ENCODE measurements around the gene SCRN2. TPM values are rescaled to one million over a fixed set of nuclear protein-coding genes. Genes with fewer than 3 reads are reported as not detected.
A peak's percentile ranks its signal among the peaks of the same experiment; 100 is the strongest.

Gene SCRN2
- polyA plus RNA-seq, 4 donors: 46.0 to 127 (median 99.7) TPM

DNA sequence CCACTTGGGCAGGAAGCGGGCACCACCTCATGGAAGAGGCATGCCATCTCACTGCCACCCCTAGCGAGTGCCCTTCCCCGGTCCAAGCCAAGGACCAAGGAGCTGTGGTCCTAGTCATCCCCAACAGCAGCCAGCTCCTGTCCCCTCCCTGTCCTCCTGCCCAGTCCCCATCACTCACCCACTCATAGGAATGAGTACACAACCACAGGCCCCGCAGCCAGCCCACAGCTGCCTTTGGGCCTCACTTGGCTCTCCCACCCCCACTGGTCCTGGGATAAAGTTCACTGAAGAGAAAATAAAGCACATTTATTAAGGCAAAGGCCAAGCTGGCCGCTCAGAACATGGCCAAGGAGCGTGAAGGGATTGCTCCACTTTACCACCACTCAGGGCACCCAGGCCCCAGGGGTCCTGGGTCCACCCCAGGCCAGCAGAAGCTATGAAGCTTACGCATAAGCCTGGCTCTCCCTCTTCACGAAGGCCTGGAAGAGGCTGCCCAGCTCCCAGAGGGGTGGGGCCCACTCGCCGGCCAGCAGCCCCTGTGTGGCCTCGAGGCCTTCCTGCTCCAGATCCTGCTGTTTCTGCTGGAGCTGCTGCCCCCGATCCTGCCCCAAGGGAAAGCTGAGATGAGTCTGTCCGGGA, 3.6 kb downstream of the SCRN2 start:
- Histone ChIP-seq H3K4me3 (ENCODE audit: low read depth in 1 of 3, low read length in 3 of 3) (no peak overlapping the region), H3K27me3 (ENCODE audit: control insufficient read depth in 3 of 3, insufficient read depth in 3 of 3, low read length in 3 of 3) (no peaks in the 10 kb centered on the region), H3K27ac (ENCODE audit: low read depth in 1 of 3, low read length in 2 of 3) (peak overlapping the region in 1 of 3 donors; percentile 19), H3K4me1 (ENCODE audit: control insufficient read depth in 3 of 3, insufficient read depth in 2 of 3, low read depth in 1 of 3, low read length in 2 of 3) (peaks cover 2 to 48% (median 7%) of the 10 kb centered on the region in 3 donors), H3K9me3 (ENCODE audit: control insufficient read depth in 2 of 2, insufficient read depth in 1 of 2, low read depth in 1 of 2, low read length in 1 of 2) (no peaks in the 10 kb centered on the region), H3K36me3 (ENCODE audit: control insufficient read depth in 3 of 3, insufficient read depth in 2 of 3, low read depth in 1 of 3, low read length in 3 of 3) (peaks cover 0 to 55% (median 8%) of the 10 kb centered on the region in 3 donors)
- DNase-seq (peak in 1 of 2 donors; percentile 55), FAIRE-seq (no peak)
- WGBS, 3 donors: 69 to 77% (median 77%) methylated on average over 13 of the region's 13 CpGs

DNA sequence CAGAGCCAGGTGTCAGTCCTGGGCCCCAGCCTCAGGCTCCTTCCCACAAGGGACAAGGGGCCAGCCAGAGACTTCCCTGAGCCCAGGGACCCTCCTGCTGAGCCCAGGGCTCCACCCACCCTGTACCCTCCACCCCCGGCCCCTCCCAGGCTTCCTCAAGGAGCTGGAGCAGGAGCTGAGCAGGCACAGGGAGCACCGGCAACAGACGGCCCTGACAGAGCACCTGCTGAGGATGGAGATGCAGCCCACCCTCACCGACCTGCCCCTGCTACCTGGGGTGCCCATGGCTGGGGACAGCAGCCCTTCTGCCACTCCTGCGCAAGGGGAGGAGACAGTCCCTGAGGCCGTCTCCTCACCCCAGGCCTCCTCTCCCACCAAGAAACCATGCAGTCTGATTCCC, 4.5 kb downstream of the SCRN2 start:
- H3K4me1 ChIP-seq (ENCODE audit: control insufficient read depth in 3 of 3, insufficient read depth in 2 of 3, low read depth in 1 of 3, low read length in 2 of 3): peaks cover 2 to 48% (median 7%) of the 10 kb centered on the region in 3 donors
- H3K27ac ChIP-seq (ENCODE audit: low read depth in 1 of 3, low read length in 2 of 3): no peak overlapping the region
- no peak for DNase-seq
- no peak for FAIRE-seq
- peaks cover 0 to 55% (median 8%) of the 10 kb centered on the region in 3 donors for H3K36me3 ChIP-seq (ENCODE audit: control insufficient read depth in 3 of 3, insufficient read depth in 2 of 3, low read depth in 1 of 3, low read length in 3 of 3)
- no peaks in the 10 kb centered on the region for H3K27me3 ChIP-seq (ENCODE audit: control insufficient read depth in 3 of 3, insufficient read depth in 3 of 3, low read length in 3 of 3)
- WGBS, 3 donors: 86 to 93% (median 92%) methylated on average over 5 to 6 of the region's 6 CpGs
- H3K4me3 ChIP-seq (ENCODE audit: low read depth in 1 of 3, low read length in 3 of 3): no peak overlapping the region
- no peaks in the 10 kb centered on the region for H3K9me3 ChIP-seq (ENCODE audit: control insufficient read depth in 2 of 2, insufficient read depth in 1 of 2, low read depth in 1 of 2, low read length in 1 of 2)

DNA sequence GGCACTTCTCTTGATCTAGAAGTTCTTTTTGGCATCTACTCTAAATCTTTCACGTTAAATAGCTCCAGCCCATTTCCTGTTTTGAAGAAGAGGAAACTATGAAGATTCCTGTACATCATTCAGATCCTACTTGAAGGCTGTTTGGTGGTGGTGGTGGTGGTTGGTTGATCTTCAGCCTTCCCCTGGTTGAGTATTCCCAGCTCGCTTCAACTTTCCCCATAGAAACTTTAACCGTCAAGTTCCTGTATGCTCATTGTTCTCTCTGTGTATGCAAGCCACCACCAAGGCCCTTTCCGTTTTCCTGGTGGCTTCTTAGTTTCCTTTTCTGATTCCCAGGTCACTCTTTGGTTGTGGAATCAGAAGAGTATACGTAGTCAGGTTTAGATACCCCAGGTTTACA, 6.3 kb downstream of the SCRN2 start:
- Histone ChIP-seq H3K4me3 (ENCODE audit: low read depth in 1 of 3, low read length in 3 of 3) (no peak overlapping the region), H3K4me1 (ENCODE audit: control insufficient read depth in 3 of 3, insufficient read depth in 2 of 3, low read depth in 1 of 3, low read length in 2 of 3) (peaks cover 2 to 45% (median 2%) of the 10 kb centered on the region in 3 donors), H3K9me3 (ENCODE audit: control insufficient read depth in 2 of 2, insufficient read depth in 1 of 2, low read depth in 1 of 2, low read length in 1 of 2) (no peaks in the 10 kb centered on the region), H3K36me3 (ENCODE audit: control insufficient read depth in 3 of 3, insufficient read depth in 2 of 3, low read depth in 1 of 3, low read length in 3 of 3) (peaks cover 0 to 50% (median 8%) of the 10 kb centered on the region in 3 donors), H3K27ac (ENCODE audit: low read depth in 1 of 3, low read length in 2 of 3) (no peak overlapping the region), H3K27me3 (ENCODE audit: control insufficient read depth in 3 of 3, insufficient read depth in 3 of 3, low read length in 3 of 3) (no peaks in the 10 kb centered on the region)
- DNase-seq (no peak), FAIRE-seq (no peak)
- 57 to 69% (median 65%) methylated on average over 5 of the region's 5 CpGs for WGBS, 3 donors

DNA sequence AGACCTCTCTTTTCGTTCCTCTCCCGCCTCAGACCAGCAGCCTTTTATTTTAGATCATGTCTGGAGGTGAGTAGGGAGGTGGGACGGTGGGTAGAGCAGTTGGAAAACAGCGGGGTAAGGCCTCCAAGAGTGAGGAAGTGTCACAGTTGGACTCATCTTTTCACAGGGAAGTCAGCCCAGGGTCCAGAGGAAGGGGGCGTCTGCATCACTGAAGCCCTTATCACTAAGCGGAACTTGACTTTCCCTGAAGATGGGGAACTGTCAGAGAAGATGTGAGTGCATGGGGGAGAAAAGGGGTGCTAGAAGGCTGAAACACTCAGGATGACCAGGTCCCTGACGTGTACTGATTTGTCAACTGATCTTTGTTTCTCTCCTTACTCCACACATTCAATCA, 9.1 kb downstream of the SCRN2 start:
- no peak overlapping the region for H3K27ac ChIP-seq (ENCODE audit: low read depth in 1 of 3, low read length in 2 of 3)
- FAIRE-seq: no peak

DNA sequence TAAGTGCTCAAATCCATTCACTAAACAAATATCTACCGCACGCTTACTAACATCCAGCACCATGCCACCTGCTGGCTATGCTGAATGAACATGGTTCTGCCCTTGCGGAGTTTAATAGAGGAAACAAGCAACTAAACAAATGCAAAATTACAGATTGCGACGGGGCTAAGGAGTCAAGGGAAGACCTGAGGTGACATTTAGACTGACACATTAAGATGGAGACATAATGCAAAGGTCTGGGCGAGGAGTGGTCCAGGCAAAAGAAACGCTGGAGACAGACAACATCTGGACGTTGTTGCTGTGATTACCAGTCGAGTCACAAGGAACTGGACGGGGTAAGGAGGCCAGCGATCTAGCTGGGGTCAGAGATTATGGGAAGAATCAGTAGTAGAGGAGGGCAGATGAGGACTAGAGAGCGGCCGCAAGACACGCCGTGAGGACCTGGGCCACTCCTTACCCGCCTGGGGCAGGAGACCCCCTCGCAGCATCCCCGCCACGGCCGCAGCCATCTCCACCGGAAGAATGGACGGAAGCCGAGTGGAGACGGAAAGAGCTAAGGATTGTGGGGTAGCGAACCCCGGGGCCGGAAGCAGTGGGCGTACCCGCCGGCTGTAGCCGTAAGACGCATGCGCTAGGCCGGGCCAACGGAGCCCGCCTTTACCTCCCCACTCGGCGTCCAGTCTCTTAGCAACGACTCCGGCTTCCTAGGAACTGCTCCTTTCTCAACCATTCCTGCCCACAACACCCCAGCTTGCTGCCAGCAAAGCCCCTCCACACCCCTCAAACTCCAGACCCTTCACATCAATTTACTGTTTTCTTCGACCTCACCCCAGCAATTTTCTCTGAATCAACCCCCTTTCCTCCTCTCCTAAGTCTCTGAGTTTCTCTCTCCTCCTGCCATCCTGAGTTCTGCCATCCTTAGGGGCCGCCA, 9.8 kb downstream of the SCRN2 start, which contains the start of the genes LRRC46 and MRPL10:
LRRC46 (plus strand) TSS at position 668 of the 931 bp plus-strand sequence. CDS start 320 bp downstream, outside the sequence.
MRPL10 (minus strand) TSS at position 539 of the 931 bp plus-strand sequence; CDS start at position 509, 30 bp downstream.
- Histone ChIP-seq H3K4me3 (ENCODE audit: low read depth in 1 of 3, low read length in 3 of 3) (peak within 1 kb of the TSS; percentile 82 to 89 (median 85)), H3K9me3 (ENCODE audit: control insufficient read depth in 2 of 2, insufficient read depth in 1 of 2, low read depth in 1 of 2, low read length in 1 of 2) (no peaks in the 10 kb centered on the region), H3K4me1 (ENCODE audit: control insufficient read depth in 3 of 3, insufficient read depth in 2 of 3, low read depth in 1 of 3, low read length in 2 of 3) (peaks cover 2 to 16% (median 2%) of the 10 kb centered on the region in 3 donors), H3K27ac (ENCODE audit: low read depth in 1 of 3, low read length in 2 of 3) (peak within 1 kb of the TSS; percentile 61 to 90 (median 75)), H3K36me3 (ENCODE audit: control insufficient read depth in 3 of 3, insufficient read depth in 2 of 3, low read depth in 1 of 3, low read length in 3 of 3) (peaks cover 2 to 39% (median 12%) of the 10 kb centered on the region in 3 donors), H3K27me3 (ENCODE audit: control insufficient read depth in 3 of 3, insufficient read depth in 3 of 3, low read length in 3 of 3) (no peaks in the 10 kb centered on the region)
- FAIRE-seq (no peak), DNase-seq (peak; percentile 95 to 97)
- WGBS, 3 donors: 0% methylated on average over 37 to 42 of the region's 42 CpGs

More for the DNA sequence above, 9.1 kb downstream of the SCRN2 start:
- 5 to 15% (median 12%) methylated on average over 7 of the region's 7 CpGs for WGBS, 3 donors
- Histone ChIP-seq H3K4me3 (ENCODE audit: low read depth in 1 of 3, low read length in 3 of 3) (peak overlapping the region in 2 of 3 donors; percentile 0 to 85), H3K36me3 (ENCODE audit: control insufficient read depth in 3 of 3, insufficient read depth in 2 of 3, low read depth in 1 of 3, low read length in 3 of 3) (peaks cover 0 to 39% (median 8%) of the 10 kb centered on the region in 3 donors), H3K4me1 (ENCODE audit: control insufficient read depth in 3 of 3, insufficient read depth in 2 of 3, low read depth in 1 of 3, low read length in 2 of 3) (peaks cover 2 to 17% (median 2%) of the 10 kb centered on the region in 3 donors), H3K9me3 (ENCODE audit: control insufficient read depth in 2 of 2, insufficient read depth in 1 of 2, low read depth in 1 of 2, low read length in 1 of 2) (no peaks in the 10 kb centered on the region), H3K27me3 (ENCODE audit: control insufficient read depth in 3 of 3, insufficient read depth in 3 of 3, low read length in 3 of 3) (no peaks in the 10 kb centered on the region)
- DNase-seq: no peak

DNA sequence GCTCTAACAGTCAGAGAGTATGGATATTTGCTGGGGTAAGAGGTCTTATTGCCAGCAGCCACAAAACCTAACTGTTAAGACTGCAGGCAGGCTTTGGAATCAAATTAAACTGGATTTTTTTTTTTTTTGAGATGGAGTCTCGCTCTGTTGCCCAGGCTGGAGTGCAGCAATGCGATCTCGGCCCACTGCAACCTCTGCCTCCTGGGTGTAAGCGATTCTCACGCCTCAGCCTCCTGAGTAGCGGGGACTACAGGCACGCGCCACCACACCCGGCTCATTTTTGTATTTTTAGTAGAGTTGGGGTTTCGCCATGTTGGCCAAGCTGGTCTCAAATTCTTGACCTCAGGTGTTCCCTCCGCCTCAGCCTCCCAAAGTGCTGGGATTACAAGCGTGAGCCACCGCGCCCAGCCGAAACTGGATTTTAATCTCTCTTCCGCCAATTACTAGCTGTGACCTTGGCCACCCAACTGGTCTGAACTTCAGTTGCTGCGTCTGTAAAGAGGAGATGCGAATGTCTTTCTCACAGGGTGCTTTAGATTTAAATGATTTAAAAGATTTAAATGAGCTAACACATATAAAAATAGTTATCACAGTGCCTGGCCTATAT, 10.6 kb downstream of the SCRN2 start:
- peaks cover 2 to 16% (median 2%) of the 10 kb centered on the region in 3 donors for H3K4me1 ChIP-seq (ENCODE audit: control insufficient read depth in 3 of 3, insufficient read depth in 2 of 3, low read depth in 1 of 3, low read length in 2 of 3)
- peak overlapping the region; percentile 82 to 89 (median 85) for H3K4me3 ChIP-seq (ENCODE audit: low read depth in 1 of 3, low read length in 3 of 3)
- peak overlapping the region; percentile 61 to 90 (median 75) for H3K27ac ChIP-seq (ENCODE audit: low read depth in 1 of 3, low read length in 2 of 3)
- no peak for FAIRE-seq
- 51 to 65% (median 61%) methylated on average over 18 of the region's 18 CpGs for WGBS, 3 donors
- DNase-seq: peak in 1 of 2 donors; percentile 46
- no peaks in the 10 kb centered on the region for H3K27me3 ChIP-seq (ENCODE audit: control insufficient read depth in 3 of 3, insufficient read depth in 3 of 3, low read length in 3 of 3)
- peaks cover 5 to 36% (median 13%) of the 10 kb centered on the region in 3 donors for H3K36me3 ChIP-seq (ENCODE audit: control insufficient read depth in 3 of 3, insufficient read depth in 2 of 3, low read depth in 1 of 3, low read length in 3 of 3)
- no peaks in the 10 kb centered on the region for H3K9me3 ChIP-seq (ENCODE audit: control insufficient read depth in 2 of 2, insufficient read depth in 1 of 2, low read depth in 1 of 2, low read length in 1 of 2)

DNA sequence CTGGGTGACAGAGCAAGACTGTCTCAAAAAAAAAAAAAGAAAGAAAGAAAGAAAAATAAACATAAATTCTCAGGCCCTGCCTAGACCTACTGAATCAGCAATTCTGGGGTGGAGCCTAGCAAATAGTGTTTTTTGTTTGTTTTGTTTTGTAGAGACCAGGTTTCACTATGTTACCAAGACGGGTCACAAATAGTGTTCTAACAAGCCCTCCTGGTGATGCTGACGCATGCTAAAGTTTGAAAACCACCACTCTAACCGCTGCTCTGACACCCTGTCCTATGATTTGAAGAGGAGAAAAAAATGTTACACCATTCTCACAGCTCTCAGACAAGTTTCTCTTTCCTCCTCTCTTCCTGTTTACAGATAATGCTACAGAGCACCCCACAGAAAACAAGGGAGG, 11.2 kb downstream of the SCRN2 start:
- DNase-seq (peak in 1 of 2 donors; percentile 68), FAIRE-seq (no peak)
- Histone ChIP-seq H3K9me3 (ENCODE audit: control insufficient read depth in 2 of 2, insufficient read depth in 1 of 2, low read depth in 1 of 2, low read length in 1 of 2) (no peaks in the 10 kb centered on the region), H3K4me1 (ENCODE audit: control insufficient read depth in 3 of 3, insufficient read depth in 2 of 3, low read depth in 1 of 3, low read length in 2 of 3) (peaks cover 2 to 16% (median 2%) of the 10 kb centered on the region in 3 donors), H3K4me3 (ENCODE audit: low read depth in 1 of 3, low read length in 3 of 3) (no peak overlapping the region), H3K27me3 (ENCODE audit: control insufficient read depth in 3 of 3, insufficient read depth in 3 of 3, low read length in 3 of 3) (no peaks in the 10 kb centered on the region), H3K27ac (ENCODE audit: low read depth in 1 of 3, low read length in 2 of 3) (peak overlapping the region in 2 of 3 donors; percentile 65 to 90), H3K36me3 (ENCODE audit: control insufficient read depth in 3 of 3, insufficient read depth in 2 of 3, low read depth in 1 of 3, low read length in 3 of 3) (peaks cover 5 to 35% (median 16%) of the 10 kb centered on the region in 3 donors)
- 63 to 79% (median 79%) methylated on average over 3 of the region's 3 CpGs for WGBS, 3 donors

DNA sequence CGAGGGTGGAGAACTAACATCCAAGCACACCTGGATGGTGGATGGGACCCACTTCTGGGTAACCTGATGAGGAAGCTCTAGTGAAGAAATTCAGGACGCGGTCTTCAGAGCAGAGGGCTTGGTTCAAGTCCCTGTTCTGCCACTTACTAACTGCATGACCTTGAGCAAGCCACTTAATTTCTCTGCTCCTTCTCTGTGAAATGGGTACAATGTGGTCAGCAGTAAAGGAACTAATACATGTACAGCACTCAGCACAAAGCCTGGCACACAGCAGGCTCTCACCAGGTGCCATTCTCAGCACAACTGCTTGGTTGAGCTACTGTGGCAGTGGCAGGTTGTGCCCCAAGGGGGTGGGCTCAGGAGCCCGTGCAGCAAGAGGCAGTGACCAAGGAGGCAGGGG, 17.6 kb downstream of the SCRN2 start:
- Histone ChIP-seq H3K27me3 (ENCODE audit: control insufficient read depth in 3 of 3, insufficient read depth in 3 of 3, low read length in 3 of 3) (no peaks in the 10 kb centered on the region), H3K36me3 (ENCODE audit: control insufficient read depth in 3 of 3, insufficient read depth in 2 of 3, low read depth in 1 of 3, low read length in 3 of 3) (peaks cover 9 to 62% (median 17%) of the 10 kb centered on the region in 3 donors), H3K27ac (ENCODE audit: low read depth in 1 of 3, low read length in 2 of 3) (no peak overlapping the region), H3K4me3 (ENCODE audit: low read depth in 1 of 3, low read length in 3 of 3) (no peak overlapping the region), H3K9me3 (ENCODE audit: control insufficient read depth in 2 of 2, insufficient read depth in 1 of 2, low read depth in 1 of 2, low read length in 1 of 2) (no peaks in the 10 kb centered on the region), H3K4me1 (ENCODE audit: control insufficient read depth in 3 of 3, insufficient read depth in 2 of 3, low read depth in 1 of 3, low read length in 2 of 3) (peaks cover 0 to 22% (median 0%) of the 10 kb centered on the region in 3 donors)
- FAIRE-seq (no peak), DNase-seq (no peak)
- WGBS, 3 donors: 84 to 89% (median 87%) methylated on average over 4 of the region's 4 CpGs
